Activated CD4-positive, alpha-beta T cell treated with anti-CD3 and anti-CD28 coated beads, Interleukin-2, amount 50 U/mL, for 16 hours (primary cell): ENCODE results near the gene ATP1B3.
A peak's percentile ranks its signal among the peaks of the same experiment; 100 is the strongest.
"Not testable (repeated sequence)": the region's sequence is repeated elsewhere in the genome, so short reads cannot be mapped to it uniquely, and the experiment has no call there.

ENCODE experiments used
- DNase-seq: peaks from one replicate; pipeline ENCODE4 v3.0.0-alpha.2; 2020

Gene ATP1B3

GRCh38 chr3:141909986-141910385 lies 33.5 kb downstream of the ATP1B3 start:
- DNase-seq: not testable (repeated sequence)

- DNase-seq: peak; percentile 63
Observed at GRCh38 chr3:141913150-141913811, 36.8 kb downstream of the ATP1B3 start.

GRCh38 chr3:141914311-141914710 lies 37.9 kb downstream of the ATP1B3 start:
- no peak for DNase-seq

GRCh38 chr3:141915016-141915415 lies 38.6 kb downstream of the ATP1B3 start:
- no peak for DNase-seq

GRCh38 chr3:141915766-141916165 lies 39.3 kb downstream of the ATP1B3 start:
- no peak for DNase-seq

GRCh38 chr3:141920701-141921100 lies 44.3 kb downstream of the ATP1B3 start:
- DNase-seq: no peak

- DNase-seq: no peak
Observed at GRCh38 chr3:141921316-141921715, 44.9 kb downstream of the ATP1B3 start.

- not testable (repeated sequence) for DNase-seq
Observed at GRCh38 chr3:141925677-141926076, 49.2 kb downstream of the ATP1B3 start.

GRCh38 chr3:141926929-141927328 lies 50.5 kb downstream of the ATP1B3 start:
- DNase-seq: no peak

GRCh38 chr3:141928631-141929270 lies 52.3 kb downstream of the ATP1B3 start:
- DNase-seq: no peak

- no peak for DNase-seq
Observed at GRCh38 chr3:141929341-141929995, 53.0 kb downstream of the ATP1B3 start.

- DNase-seq: no peak
Observed at GRCh38 chr3:141930801-141931200, 54.4 kb downstream of the ATP1B3 start.

- no peak for DNase-seq
Observed at GRCh38 chr3:141933421-141934300, 57.2 kb downstream of the ATP1B3 start.

- no peak for DNase-seq
Observed at GRCh38 chr3:141934354-141934753, 57.9 kb downstream of the ATP1B3 start.

- no peak for DNase-seq
Observed at GRCh38 chr3:141938011-141938500, 61.6 kb downstream of the ATP1B3 start.

GRCh38 chr3:141939759-141940158 lies 63.3 kb downstream of the ATP1B3 start:
- DNase-seq: no peak

- DNase-seq: peak; percentile 52
Observed at GRCh38 chr3:141940194-141940776, 63.8 kb downstream of the ATP1B3 start.

- no peak for DNase-seq
Observed at GRCh38 chr3:141941093-141941492, 64.7 kb downstream of the ATP1B3 start.

- DNase-seq: no peak
Observed at GRCh38 chr3:141942006-141942405, 65.6 kb downstream of the ATP1B3 start.

GRCh38 chr3:141945726-141946485 lies 69.5 kb downstream of the ATP1B3 start:
- DNase-seq: no peak

GRCh38 chr3:141949399-141949798 lies 73.0 kb downstream of the ATP1B3 start:
- DNase-seq: no peak

GRCh38 chr3:141949972-141950371 lies 73.5 kb downstream of the ATP1B3 start:
- no peak for DNase-seq
